Fibroblast of villous mesenchyme (primary cell): ENCODE results near the gene WNT8A. TPM values are rescaled to one million over a fixed set of nuclear protein-coding genes. Genes with fewer than 3 reads are reported as not detected.

Experiments used
- DNase-seq: peaks from one replicate; pipeline ENCODE4 v3.0.0-alpha.2; 2010; ENCODE audit warnings: low read depth
- H3K4me3 ChIP-seq: 2 replicates; pipeline ENCODE4 v1.5.1; 2011; ENCODE audit warnings: low read depth, mild to moderate bottlenecking, low read length
- CTCF ChIP-seq: IDR thresholded peaks from 2 replicates; pipeline ENCODE4 v1.5.1; 2012; ENCODE audit warnings: low read depth, mild to moderate bottlenecking, low read length; ENCODE audit not compliant: insufficient read depth
- total RNA-seq: library from RNA; depleted of rRNA; stranded (reverse); fragments of >200 nt; gene quantifications from 2 replicates; pipeline ENCODE4 v1.2.3, GENCODE V29; 2012

The WNT8A gene
- total RNA-seq, 1 donor: not detected

- no peak overlapping the region for H3K4me3 ChIP-seq
- no peak for TF ChIP-seq CTCF
- DNase-seq: no peak
Observed at GRCh38 chr5:138111937-138112336, 28.1 kb downstream of the WNT8A start.

GRCh38 chr5:138115254-138115653 lies 31.4 kb downstream of the WNT8A start:
- no peak for TF ChIP-seq CTCF
- no peak overlapping the region for H3K4me3 ChIP-seq
- DNase-seq: no peak

- no peak for TF ChIP-seq CTCF
- H3K4me3 ChIP-seq: no peak overlapping the region
- no peak for DNase-seq
Observed at GRCh38 chr5:138128334-138128733, 44.5 kb downstream of the WNT8A start.

- DNase-seq: no peak
- no peak for TF ChIP-seq CTCF
- H3K4me3 ChIP-seq: no peak overlapping the region
Observed at GRCh38 chr5:138129347-138129746, 45.5 kb downstream of the WNT8A start.

- no peak for DNase-seq
- H3K4me3 ChIP-seq: no peak overlapping the region
- TF ChIP-seq CTCF: no peak
Observed at GRCh38 chr5:138132543-138132942, 48.7 kb downstream of the WNT8A start.

- TF ChIP-seq CTCF: no peak
- peak; percentile 44 for DNase-seq
- peak within 1 kb of the TSS; percentile 54 for H3K4me3 ChIP-seq
Observed at GRCh38 chr5:138138949-138139780, 55.3 kb downstream of the WNT8A start, which contains the start of gene NME5. Gene NME5, minus strand, starts transcription at chr5:138139428. Its CDS starts 648 bp downstream, at chr5:138138780.

GRCh38 chr5:138139781-138140090 lies 55.9 kb downstream of the WNT8A start:
- no peak for TF ChIP-seq CTCF
- no peak for DNase-seq
- H3K4me3 ChIP-seq: no peak overlapping the region
